ENCODE data around the gene MEAF6.

Gene MEAF6

DNA sequence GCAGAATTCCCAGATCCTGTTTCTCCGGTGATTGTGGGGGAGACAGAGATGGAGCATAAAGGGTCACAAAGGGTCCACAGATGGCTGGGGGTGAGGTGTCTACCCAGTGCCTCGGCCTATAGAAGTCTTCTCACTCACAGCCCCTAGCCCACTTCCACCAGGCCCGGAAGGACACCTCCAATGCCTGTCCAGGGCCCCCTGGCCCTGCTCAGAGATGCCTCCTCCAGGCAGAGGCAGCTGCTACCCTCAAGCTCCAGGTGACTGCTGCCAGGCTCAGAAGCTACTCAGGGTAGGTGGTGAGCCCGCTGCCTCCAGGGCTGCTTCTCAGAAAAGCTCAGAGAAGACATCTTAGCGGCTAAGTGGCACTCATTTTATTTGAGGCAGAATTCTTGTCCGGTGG lies 62.1 kb downstream of the MEAF6 start:
- no peak overlapping the region for H3K4me3 ChIP-seq (ENCODE audit: low read depth, low read length)
- TF ChIP-seq CTCF (IDR thresholded peaks at IDR 0.05; ENCODE audit: low read depth, low read length) = no peak

DNA sequence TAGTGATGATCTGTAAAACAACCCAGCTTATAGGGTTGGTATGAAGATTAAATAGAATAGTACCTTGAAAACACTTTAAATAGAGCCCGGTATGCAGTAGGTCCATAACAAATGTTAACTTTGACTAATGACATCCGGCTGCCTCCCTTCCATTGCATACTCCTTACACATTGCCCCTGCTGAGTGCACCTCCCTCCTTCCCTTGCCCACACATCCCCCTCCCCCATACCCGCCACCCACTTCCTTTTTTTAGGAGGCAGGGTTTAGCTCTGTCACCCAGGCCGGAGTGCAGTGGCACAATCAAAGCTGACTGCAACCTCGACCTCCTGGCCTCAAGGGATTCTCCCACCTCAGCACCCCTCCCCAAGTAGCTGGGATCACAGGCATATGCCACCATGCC lies 64.6 kb downstream of the MEAF6 start:
- TF ChIP-seq CTCF (IDR thresholded peaks at IDR 0.05; ENCODE audit: low read depth, low read length) = no peak
- H3K4me3 ChIP-seq (ENCODE audit: low read depth, low read length) = no peak overlapping the region

GRCh38 chr1:37448691-37449417 lies 65.7 kb downstream of the MEAF6 start:
- no peak for TF ChIP-seq CTCF (IDR thresholded peaks at IDR 0.05; ENCODE audit: low read depth, low read length)
- H3K4me3 ChIP-seq (ENCODE audit: low read depth, low read length) = no peak overlapping the region

DNA sequence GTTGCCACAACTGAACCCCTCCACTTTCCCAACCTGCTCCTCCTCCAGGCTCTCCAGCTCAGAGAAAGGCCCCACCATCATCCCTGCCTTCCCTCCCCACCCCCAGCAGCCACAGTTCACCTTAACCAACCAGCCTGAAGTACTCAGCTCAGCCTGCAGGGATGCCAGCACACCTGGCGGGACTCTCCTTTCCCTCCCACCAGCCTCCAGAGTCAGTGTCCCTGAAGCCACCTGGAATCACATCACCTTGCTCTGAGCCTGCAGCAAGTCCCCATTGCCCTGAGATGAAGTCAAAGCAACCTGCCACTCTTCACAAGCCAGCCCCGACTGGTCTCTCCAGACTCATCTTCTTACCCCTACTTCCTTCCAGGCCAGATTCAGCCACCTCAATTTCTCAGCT lies 66.4 kb downstream of the MEAF6 start:
- TF ChIP-seq CTCF (IDR thresholded peaks at IDR 0.05; ENCODE audit: low read depth, low read length) = no peak

DNA sequence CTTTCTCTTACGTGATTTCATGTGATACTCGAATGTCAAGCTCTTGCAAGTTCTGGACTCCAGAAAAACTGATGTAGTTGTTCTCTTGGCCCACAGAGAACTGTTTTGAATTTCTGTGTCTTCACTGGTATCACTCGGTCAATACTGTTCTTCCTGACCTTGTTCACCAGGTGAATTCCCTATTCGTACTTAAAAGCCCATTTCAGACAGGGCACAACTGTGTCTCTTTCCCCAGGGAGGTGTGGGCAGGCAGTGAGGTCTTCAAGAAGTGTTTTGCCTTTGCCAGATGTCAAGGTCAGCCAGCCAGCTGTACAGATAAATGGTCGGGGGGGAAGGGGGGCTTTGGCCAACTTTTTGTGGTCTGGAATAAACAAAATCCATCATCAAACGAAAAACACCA lies 67.7 kb downstream of the MEAF6 start:
- TF ChIP-seq CTCF (IDR thresholded peaks at IDR 0.05; ENCODE audit: low read depth, low read length) = no peak
- no peak overlapping the region for H3K4me3 ChIP-seq (ENCODE audit: low read depth, low read length)

More for the DNA sequence above, 66.4 kb downstream of the MEAF6 start:
- H3K4me3 ChIP-seq (ENCODE audit: low read depth, low read length) = no peak overlapping the region

DNA sequence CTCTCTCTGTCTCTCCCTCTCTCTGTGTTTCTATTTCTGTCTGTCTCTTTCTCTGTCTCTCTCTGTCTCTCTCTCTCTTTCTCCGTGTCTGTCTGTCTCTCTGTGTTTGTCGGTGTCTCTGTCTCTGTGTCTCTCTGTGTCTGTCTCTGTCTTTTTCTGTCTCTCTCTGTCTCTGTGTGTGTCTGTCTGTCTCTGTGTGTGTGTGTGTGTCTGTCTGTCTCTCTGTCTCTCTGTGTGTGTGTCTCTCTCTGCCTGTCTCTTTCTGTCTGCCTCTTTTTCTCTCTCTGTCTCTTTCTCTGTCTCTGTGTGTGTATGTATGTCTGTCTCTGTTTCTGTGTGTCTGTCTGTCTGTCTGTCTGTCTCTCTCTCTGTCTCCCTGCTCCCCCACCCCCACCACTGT lies 71.9 kb downstream of the MEAF6 start:
- no peak overlapping the region for H3K4me3 ChIP-seq (ENCODE audit: low read depth, low read length)
- TF ChIP-seq CTCF (IDR thresholded peaks at IDR 0.05; ENCODE audit: low read depth, low read length) = no peak

All from WI38 (cell line).